SK-N-SH (cell line): ENCODE results near the gene SND1.

Experiments
- NRF1 ChIP-seq: IDR thresholded peaks from 2 replicates; pipeline ENCODE4 v1.6.1; 2012; ENCODE audit warnings: low read depth, mild to moderate bottlenecking, low read length
- POLR2AphosphoS5 ChIP-seq: IDR thresholded peaks from 2 replicates; pipeline ENCODE4 v1.6.1; 2012; ENCODE audit warnings: low read depth, low read length

DNA sequence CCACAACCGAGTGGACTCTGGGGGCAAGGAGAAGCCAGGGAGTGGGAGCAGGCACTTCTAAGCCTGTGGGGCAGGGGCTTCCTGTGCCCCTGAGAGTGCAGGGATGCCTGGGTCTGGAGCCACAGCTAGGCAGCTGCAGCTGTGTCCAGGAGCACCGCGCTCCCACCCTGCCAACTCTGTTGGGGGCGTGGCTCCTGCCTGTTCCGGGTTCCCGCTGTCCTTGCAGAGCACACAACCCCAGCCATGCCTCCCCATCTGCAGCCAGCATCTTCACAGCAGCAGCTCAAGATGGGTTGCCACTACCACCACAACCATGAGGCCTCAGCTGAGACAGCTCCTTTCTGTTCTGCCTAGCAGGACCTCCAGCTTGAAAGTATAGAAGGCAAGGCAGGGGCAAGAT lies 42.7 kb upstream of the SND1 start:
- TF ChIP-seq NRF1, result no peak
- no peak for TF ChIP-seq POLR2AphosphoS5
